H1 (cell line): Measurements from ENCODE around the gene ZNF385B. TPM values are rescaled to one million over a fixed set of nuclear protein-coding genes. Genes with fewer than 3 reads are reported as not detected.

Experiments used
- CHD7 ChIP-seq: fragments of 300-600 bp; sonication (generic); IDR thresholded peaks from 2 replicates; pipeline ENCODE4 v1.7.1; 2012; ENCODE audit warnings: low read length, moderate library complexity, mild to moderate bottlenecking, inconsistent platforms; ENCODE audit not compliant: insufficient replicate concordance
- GTF2F1 ChIP-seq: IDR thresholded peaks from 2 replicates; pipeline ENCODE4 v1.6.1; 2012; ENCODE audit warnings: low read depth, low read length, improper control_type of control experiment, borderline replicate concordance
- polyA plus RNA-seq, 7 experiments: library from polyadenylated mRNA; depleted of rRNA in 3 of 7; stranded (reverse) in 5 of 7; unstranded in 2 of 7; fragments of >200 nt in 5 of 7; fragments of 200-250 nt in 2 of 7; gene quantifications; 1 replicate in 5 of 7; 2 replicates in 1 of 7; 4 replicates in 1 of 7; pipeline versions ENCODE4 v1.2.1 to v1.2.3, GENCODE V29; 2011 to 2013; ENCODE audit warnings: missing spikeins in 2 of 7, mixed read lengths in 2 of 7
- total RNA-seq: library from RNA; stranded (reverse); fragmentation: NEBNext Ultra II Directional; extraction: Animal tissue kit (Norgen Biotek cat#: 25700); gene quantifications from 2 replicates; pipeline ENCODE4 v1.2.1, GENCODE V29; 2021

Gene ZNF385B
- total and polyA plus RNA-seq, 2 of the 8 experiments (the other 6 are each of a cell fraction or from before 2014, with no cell fraction given), result 1.1 to 3.7 TPM

- TF ChIP-seq CHD7 (no peak), GTF2F1 (no peak)
Observed at GRCh38 chr2:179521944-179522343, 339.5 kb downstream of the ZNF385B start (continued).
